ENCODE measurements around the gene UQCRC1.

DNA sequence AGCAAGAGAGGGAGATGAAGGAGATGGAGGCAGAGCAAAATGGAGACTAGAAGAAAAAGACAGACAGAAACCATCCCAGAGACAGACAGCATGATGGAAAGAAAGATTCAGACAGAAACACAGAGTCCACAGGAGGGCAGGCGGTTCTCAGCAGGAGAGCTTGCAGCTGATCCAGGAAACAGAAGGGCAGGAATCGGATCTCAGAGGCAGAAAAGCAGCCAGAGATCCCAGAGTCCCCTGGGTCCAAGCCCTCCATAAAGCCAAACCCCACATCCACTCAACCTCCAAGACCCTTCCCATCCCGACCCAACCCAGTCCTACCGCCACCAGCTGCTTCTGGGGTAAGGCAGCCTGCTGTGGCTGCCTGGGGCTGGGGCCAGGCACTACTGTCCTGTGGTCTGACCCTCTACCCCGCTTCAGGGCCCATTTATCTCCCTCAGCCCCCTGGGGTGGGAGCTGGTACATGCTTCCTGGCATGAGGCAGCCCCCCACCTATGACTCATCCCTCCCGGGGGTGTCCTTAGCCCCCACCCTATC, 46.0 kb downstream of the UQCRC1 start, which contains the start of gene UCN2:
- TF ChIP-seq RAD21 (IDR thresholded peaks at IDR 0.05; ENCODE audit: low read depth), result no peak
- TF ChIP-seq TEAD4 (IDR thresholded peaks at IDR 0.05), result no peak
- TF ChIP-seq, protein P1, sequence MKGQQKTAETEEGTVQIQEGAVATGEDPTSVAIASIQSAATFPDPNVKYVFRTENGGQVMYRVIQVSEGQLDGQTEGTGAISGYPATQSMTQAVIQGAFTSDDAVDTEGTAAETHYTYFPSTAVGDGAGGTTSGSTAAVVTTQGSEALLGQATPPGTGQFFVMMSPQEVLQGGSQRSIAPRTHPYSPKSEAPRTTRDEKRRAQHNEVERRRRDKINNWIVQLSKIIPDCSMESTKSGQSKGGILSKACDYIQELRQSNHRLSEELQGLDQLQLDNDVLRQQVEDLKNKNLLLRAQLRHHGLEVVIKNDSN (IDR thresholded peaks at IDR 0.05), result no peak
- TF ChIP-seq, protein P2, sequence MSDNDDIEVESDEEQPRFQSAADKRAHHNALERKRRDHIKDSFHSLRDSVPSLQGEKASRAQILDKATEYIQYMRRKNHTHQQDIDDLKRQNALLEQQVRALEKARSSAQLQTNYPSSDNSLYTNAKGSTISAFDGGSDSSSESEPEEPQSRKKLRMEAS (IDR thresholded peaks at IDR 0.05), result no peak
- TF ChIP-seq EP300 (IDR thresholded peaks at IDR 0.05; ENCODE audit: borderline replicate concordance), result no peak
- TF ChIP-seq, protein P3, sequence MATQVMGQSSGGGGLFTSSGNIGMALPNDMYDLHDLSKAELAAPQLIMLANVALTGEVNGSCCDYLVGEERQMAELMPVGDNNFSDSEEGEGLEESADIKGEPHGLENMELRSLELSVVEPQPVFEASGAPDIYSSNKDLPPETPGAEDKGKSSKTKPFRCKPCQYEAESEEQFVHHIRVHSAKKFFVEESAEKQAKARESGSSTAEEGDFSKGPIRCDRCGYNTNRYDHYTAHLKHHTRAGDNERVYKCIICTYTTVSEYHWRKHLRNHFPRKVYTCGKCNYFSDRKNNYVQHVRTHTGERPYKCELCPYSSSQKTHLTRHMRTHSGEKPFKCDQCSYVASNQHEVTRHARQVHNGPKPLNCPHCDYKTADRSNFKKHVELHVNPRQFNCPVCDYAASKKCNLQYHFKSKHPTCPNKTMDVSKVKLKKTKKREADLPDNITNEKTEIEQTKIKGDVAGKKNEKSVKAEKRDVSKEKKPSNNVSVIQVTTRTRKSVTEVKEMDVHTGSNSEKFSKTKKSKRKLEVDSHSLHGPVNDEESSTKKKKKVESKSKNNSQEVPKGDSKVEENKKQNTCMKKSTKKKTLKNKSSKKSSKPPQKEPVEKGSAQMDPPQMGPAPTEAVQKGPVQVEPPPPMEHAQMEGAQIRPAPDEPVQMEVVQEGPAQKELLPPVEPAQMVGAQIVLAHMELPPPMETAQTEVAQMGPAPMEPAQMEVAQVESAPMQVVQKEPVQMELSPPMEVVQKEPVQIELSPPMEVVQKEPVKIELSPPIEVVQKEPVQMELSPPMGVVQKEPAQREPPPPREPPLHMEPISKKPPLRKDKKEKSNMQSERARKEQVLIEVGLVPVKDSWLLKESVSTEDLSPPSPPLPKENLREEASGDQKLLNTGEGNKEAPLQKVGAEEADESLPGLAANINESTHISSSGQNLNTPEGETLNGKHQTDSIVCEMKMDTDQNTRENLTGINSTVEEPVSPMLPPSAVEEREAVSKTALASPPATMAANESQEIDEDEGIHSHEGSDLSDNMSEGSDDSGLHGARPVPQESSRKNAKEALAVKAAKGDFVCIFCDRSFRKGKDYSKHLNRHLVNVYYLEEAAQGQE (IDR thresholded peaks at IDR 0.05; ENCODE audit: low read depth), result no peak
- no peak for TF ChIP-seq CREB1 (IDR thresholded peaks at IDR 0.05; ENCODE audit: low read depth)
- TF ChIP-seq TCF12 (IDR thresholded peaks at IDR 0.05; ENCODE audit: low read depth), result no peak

Measured in Ishikawa (cell line).